Left lung (tissue), 10 donors: Measurements from ENCODE around the gene TMPO. TPM values are rescaled to one million over a fixed set of nuclear protein-coding genes. Genes with fewer than 3 reads are reported as not detected.
"Not testable (repeated sequence)": the region's sequence is repeated elsewhere in the genome, so short reads cannot be mapped to it uniquely, and the experiment has no call there.

ENCODE experiments used
- ATAC-seq: fragments of 200-7000 bp; cut with Tn5 transposase; one replicate; pipeline ENCODE4 v1.9.1; 2020; ENCODE audit warnings: moderate library complexity
- DNase-seq, 4 donors: peaks; one replicate each; pipeline ENCODE4 v3.0.0-alpha.2; 2013 to 2020
- H3K27ac ChIP-seq, 2 donors: fragments of 200-600 bp; sonication (generic) in 1 of 2; one replicate each; pipeline versions ENCODE4 v1.5.0 to v1.8.0; 2020 to 2021
- H3K27me3 ChIP-seq, 2 donors: fragments of 200-600 bp; sonication (generic) in 1 of 2; one replicate each; pipeline versions ENCODE4 v1.5.0 to v1.8.0; 2020 to 2021
- H3K36me3 ChIP-seq, 2 donors: fragments of 200-600 bp; sonication (generic) in 1 of 2; one replicate each; pipeline versions ENCODE4 v1.5.0 to v1.8.0; 2020 to 2021
- H3K4me1 ChIP-seq, 2 donors: fragments of 200-600 bp; one replicate each; pipeline ENCODE4 v1.8.0; 2021
- H3K4me3 ChIP-seq, 2 donors: fragments of 200-600 bp; sonication (generic) in 1 of 2; one replicate each; pipeline versions ENCODE4 v1.5.0 to v1.8.0; 2020 to 2021; ENCODE audit warnings: mild to moderate bottlenecking in 1 of 2
- H3K9me3 ChIP-seq, 2 donors: fragments of 200-600 bp; sonication (generic) in 1 of 2; one replicate each; pipeline versions ENCODE4 v1.5.0 to v1.8.0; 2020 to 2021
- intact Hi-C, 2 donors: fragments of 100-400 bp; cut with DNase I; formaldehyde crosslinking; loops; one replicate each; pipeline versions ENCODE4 v1.11.2 to v1.14.2; 2022
- polyA plus RNA-seq, 6 donors: library from polyadenylated mRNA; unstranded; fragments of 120-200 nt; gene quantifications; one replicate each; pipeline ENCODE4 v1.2.1, GENCODE V29; 2013; ENCODE audit not compliant: insufficient read length in 6 of 6
- total RNA-seq, 2 donors: library from RNA; stranded (reverse); fragmentation: NEBNext Ultra II Directional; extraction: Animal tissue kit (Norgen Biotek cat#: 25700); gene quantifications; one replicate each; pipeline ENCODE4 v1.2.1, GENCODE V29; 2021
- TF ChIP-seq, protein P1 (sequence below), 2 donors: fragments of 200-600 bp; sonication (generic) in 1 of 2; IDR thresholded peaks; one replicate each; pipeline versions ENCODE4 v1.5.0 to v1.8.0; 2021; ENCODE audit warnings: antibody characterized with exemption in 2 of 2
- donor health status: DM: no; HTN: yes; CAD: no.
- donor health status: DM: no; HTN: no; CAD: no.

Gene TMPO
- total and polyA plus RNA-seq, 8 donors = 53.4 to 262 (median 198) TPM

DNA sequence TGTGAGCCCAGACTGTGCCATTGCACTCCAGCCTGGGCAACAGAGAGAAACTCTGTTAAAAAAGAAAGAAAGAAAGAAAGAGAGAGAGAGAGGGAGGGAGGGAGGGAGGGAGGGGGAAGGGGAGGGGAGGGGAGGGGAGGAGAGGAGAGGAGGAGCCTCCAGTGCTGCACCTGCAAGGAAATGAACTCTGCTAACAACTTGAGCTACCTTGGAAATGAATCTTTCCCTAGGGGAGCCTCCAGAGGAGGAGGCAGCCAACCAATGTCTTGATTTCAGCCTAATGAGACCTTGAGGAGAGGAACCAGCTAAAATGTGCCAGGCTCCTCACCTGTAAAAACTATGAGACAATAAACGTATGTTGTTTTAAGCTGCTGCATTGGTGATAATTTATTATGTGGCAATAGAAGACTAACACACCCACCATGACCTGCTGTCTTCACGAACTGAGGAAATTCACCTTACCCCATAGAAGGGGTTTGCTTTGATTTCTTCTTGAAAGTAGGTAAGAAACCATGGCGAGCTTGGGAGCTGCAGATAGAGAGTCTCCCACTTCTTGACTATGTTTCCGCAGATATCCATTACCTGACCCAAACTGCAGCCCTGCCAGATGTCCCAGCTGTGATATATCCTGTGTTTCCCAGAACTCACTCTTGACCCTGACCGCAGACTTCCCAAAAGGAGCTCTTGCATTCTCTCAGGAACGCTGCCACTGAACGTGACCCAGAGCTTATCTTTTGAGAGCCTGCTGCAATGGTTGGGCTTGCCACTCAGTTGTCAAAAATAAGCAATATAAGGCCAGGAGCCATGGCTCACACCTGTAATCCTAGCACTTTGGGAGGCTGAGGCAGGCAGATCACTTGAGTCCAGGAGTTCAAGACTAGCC is 31.5 kb upstream of the TMPO start:
- intact Hi-C loops = no loop called here
- no peaks in the 10 kb centered on the region for H3K36me3 ChIP-seq
- H3K4me1 ChIP-seq = no peaks in the 10 kb centered on the region
- no peak overlapping the region for H3K4me3 ChIP-seq
- no peaks in the 10 kb centered on the region for H3K27me3 ChIP-seq
- ATAC-seq = no peak
- no peak for DNase-seq
- no peaks in the 10 kb centered on the region for H3K9me3 ChIP-seq
- H3K27ac ChIP-seq = no peak overlapping the region
- TF ChIP-seq, protein P1, sequence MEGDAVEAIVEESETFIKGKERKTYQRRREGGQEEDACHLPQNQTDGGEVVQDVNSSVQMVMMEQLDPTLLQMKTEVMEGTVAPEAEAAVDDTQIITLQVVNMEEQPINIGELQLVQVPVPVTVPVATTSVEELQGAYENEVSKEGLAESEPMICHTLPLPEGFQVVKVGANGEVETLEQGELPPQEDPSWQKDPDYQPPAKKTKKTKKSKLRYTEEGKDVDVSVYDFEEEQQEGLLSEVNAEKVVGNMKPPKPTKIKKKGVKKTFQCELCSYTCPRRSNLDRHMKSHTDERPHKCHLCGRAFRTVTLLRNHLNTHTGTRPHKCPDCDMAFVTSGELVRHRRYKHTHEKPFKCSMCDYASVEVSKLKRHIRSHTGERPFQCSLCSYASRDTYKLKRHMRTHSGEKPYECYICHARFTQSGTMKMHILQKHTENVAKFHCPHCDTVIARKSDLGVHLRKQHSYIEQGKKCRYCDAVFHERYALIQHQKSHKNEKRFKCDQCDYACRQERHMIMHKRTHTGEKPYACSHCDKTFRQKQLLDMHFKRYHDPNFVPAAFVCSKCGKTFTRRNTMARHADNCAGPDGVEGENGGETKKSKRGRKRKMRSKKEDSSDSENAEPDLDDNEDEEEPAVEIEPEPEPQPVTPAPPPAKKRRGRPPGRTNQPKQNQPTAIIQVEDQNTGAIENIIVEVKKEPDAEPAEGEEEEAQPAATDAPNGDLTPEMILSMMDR (IDR thresholded peaks at IDR 0.05) = no peak

DNA sequence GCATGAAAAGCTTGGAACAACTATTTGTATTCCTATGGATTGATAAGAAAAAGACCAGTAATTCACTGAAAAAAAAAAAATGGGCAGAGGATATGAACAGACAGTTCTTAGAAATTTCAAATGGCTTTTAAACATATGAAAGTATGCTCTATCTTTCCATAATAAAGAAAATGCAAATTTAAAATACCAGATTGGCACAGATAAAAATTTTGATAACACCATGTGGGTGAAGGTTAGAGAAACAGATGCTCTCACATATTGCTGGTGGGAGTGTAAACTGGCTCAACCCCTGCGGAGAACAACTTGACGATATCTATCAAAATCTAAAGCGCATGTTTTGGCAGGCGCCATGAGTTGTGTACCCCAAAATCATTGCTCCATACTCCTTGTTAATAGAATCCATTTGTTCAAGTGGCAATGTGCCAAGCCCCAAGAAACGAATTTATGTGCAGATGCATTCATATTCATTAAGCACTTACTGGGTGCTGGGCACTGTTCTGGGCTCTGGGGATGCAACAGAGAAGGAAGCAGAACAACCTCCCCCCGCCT is 29.5 kb upstream of the TMPO start:
- Histone ChIP-seq H3K36me3 (no peaks in the 10 kb centered on the region), H3K27ac (no peak overlapping the region), H3K27me3 (no peaks in the 10 kb centered on the region), H3K4me3 (no peak overlapping the region), H3K4me1 (peaks cover 0 to 4% of the 10 kb centered on the region in 2 donors), H3K9me3 (no peaks in the 10 kb centered on the region)
- ATAC-seq (no peak), DNase-seq (no peak)
- TF ChIP-seq, protein P1 (IDR thresholded peaks at IDR 0.05) = no peak
- intact Hi-C loops = no loop called here

DNA sequence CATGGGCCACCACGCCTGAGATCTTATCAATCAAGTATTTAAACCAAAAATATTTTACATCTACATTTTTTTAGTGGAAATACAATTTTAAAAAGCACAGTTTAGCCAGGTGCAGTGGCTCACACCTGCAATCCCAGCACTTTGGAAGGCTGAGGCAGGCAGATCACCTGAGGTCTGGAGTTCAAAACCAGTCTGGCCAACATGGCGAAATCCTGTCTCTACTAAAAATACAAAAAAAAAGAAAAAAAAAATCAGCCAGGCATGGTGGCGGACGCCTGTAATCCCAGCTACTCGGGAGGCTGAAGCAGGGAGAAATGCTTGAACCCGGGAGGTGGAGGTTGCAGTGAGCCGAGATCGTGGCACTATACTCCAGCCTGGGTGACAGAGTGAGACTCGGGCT is 27.0 kb upstream of the TMPO start:
- H3K27me3 ChIP-seq, H3K9me3 ChIP-seq, H3K4me3 ChIP-seq, H3K27ac ChIP-seq, intact Hi-C loops, DNase-seq, H3K36me3 ChIP-seq, ATAC-seq: not testable (repeated sequence)
- H3K4me1 ChIP-seq = peaks cover 0 to 12% of the 10 kb centered on the region in 2 donors

DNA sequence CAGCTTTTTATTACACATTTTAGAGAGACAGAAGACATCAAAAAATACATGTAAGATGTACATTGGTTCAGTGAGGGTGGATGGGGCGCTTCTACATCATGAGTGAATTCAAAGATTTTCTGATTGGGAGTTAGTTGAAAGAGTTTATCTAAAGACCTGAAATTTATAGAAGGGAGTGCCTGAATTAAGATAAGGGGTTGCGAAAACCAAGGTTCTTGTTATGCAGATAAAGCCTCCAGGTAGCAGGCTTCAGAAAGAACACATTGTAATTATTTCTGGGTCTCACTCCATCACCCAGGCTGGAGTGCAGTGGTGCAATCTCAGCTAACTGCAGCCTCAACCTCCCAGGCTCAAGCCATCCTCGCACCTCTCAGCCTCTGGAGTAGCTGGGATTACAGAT is 26.2 kb upstream of the TMPO start:
- ATAC-seq (no peak), DNase-seq (no peak)
- Histone ChIP-seq H3K4me1 (peaks cover 0 to 12% of the 10 kb centered on the region in 2 donors), H3K4me3 (no peak overlapping the region), H3K27ac (no peak overlapping the region), H3K27me3 (no peaks in the 10 kb centered on the region), H3K9me3 (no peaks in the 10 kb centered on the region), H3K36me3 (no peaks in the 10 kb centered on the region)
- intact Hi-C loops = no loop called here
- TF ChIP-seq, protein P1 (IDR thresholded peaks at IDR 0.05) = no peak

DNA sequence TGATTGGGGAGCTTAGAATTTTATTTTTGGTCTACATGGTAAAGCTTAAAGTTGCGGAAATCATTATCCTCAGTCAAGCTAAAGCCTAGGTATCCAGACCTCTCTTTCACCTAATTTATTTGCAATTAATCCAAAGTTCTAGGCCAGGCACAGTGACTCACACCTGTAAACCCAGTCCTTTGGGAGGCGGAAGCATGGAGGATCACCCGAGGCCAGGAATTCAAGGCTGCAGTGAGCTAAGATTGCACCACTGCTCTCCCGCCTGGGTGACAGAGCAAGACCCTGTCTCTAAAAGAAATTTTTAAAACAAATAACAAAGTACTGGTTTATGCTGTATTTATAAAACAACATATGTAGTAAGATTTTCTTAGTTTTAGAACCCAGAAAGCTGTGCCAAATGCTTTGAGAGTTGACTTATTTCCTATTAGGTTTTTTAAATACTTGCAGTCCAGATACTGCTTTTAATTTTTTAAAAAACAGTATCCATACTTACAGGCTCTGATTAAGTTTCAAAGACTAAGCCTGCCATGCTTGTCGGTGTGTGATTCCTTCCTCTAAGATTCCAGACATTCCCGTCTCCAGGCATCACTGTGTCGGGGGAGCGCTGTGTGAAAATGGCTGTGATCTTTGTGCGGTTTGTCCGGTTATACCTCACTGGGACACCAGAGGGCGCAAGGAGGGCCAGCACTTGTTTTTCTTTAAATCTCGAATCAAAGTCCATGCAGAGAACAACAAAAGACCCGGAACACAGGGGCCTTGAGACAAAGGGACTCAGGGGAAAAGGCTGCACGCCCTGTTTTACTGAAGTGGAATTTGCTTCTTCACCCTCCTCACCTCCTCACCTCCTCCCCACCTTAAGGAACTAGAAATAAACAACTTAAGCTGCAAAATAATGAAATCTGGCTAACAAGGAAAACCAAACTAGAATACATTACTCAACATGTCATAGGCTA is 24.6 kb upstream of the TMPO start:
- ATAC-seq (peak; percentile 100), DNase-seq (peak; percentile 81 to 90 (median 85))
- TF ChIP-seq, protein P1 (IDR thresholded peaks at IDR 0.05) = peak; percentile 79 to 88
- intact Hi-C loops = no loop called here
- Histone ChIP-seq H3K4me1 (peaks cover 0 to 12% of the 10 kb centered on the region in 2 donors), H3K27me3 (no peaks in the 10 kb centered on the region), H3K4me3 (no peak overlapping the region), H3K27ac (peak overlapping the region; percentile 48 to 49), H3K9me3 (no peaks in the 10 kb centered on the region), H3K36me3 (no peaks in the 10 kb centered on the region)
